Heart left ventricle (tissue), 16 donors: Measurements from ENCODE around the gene AP3S1. TPM values are rescaled to one million over a fixed set of nuclear protein-coding genes. Genes with fewer than 3 reads are reported as not detected.

Experiments
- ATAC-seq, 4 donors: fragments of 200-7000 bp; cut with Tn5 transposase; one replicate each; pipeline ENCODE4 v1.9.1; 2020 to 2022; ENCODE audit warnings: moderate library complexity in 4 of 4, mild to moderate bottlenecking in 3 of 4, moderate number of reproducible peaks in 1 of 4
- DNase-seq, 5 donors: peaks; one replicate each; pipeline ENCODE4 v3.0.0-alpha.2; 2020
- H3K27ac ChIP-seq, 12 donors: fragments of 200-600 bp; sonication (generic) in 4 of 12; one replicate each; pipeline versions ENCODE4 v1.5.0 to v1.8.0; 2016 to 2022; ENCODE audit warnings: mild to moderate bottlenecking in 2 of 12
- H3K27me3 ChIP-seq, 9 donors: fragments of 200-600 bp; sonication (generic) in 2 of 9; one replicate each; pipeline versions ENCODE4 v1.5.1 to v1.8.0; 2016 to 2022; ENCODE audit warnings: mild to moderate bottlenecking in 3 of 9
- H3K36me3 ChIP-seq, 9 donors: fragments of 200-600 bp; sonication (generic) in 2 of 9; one replicate each; pipeline versions ENCODE4 v1.5.0 to v1.8.0; 2018 to 2022; ENCODE audit warnings: mild to moderate bottlenecking in 2 of 9
- H3K4me1 ChIP-seq, 12 donors: fragments of 200-600 bp; sonication (generic) in 4 of 12; one replicate each; pipeline versions ENCODE4 v1.5.0 to v1.8.0; 2016 to 2022; ENCODE audit warnings: mild to moderate bottlenecking in 3 of 12
- H3K4me3 ChIP-seq, 12 donors: fragments of 200-600 bp; sonication (generic) in 4 of 12; one replicate each; pipeline versions ENCODE4 v1.5.0 to v1.8.0; 2017 to 2022; ENCODE audit warnings: mild to moderate bottlenecking in 9 of 12, moderate library complexity in 4 of 12
- H3K9me3 ChIP-seq, 12 donors: fragments of 200-600 bp; sonication (generic) in 4 of 12; one replicate each; pipeline versions ENCODE4 v1.5.0 to v1.8.0; 2016 to 2022; ENCODE audit warnings: mild to moderate bottlenecking in 1 of 12
- POLR2A ChIP-seq, 2 donors: fragments of 450-650 bp; IDR thresholded peaks; one replicate each; pipeline ENCODE4 v1.6.1; 2017; ENCODE audit warnings: antibody characterized with exemption in 2 of 2, mild to moderate bottlenecking in 2 of 2, moderate library complexity in 2 of 2
- WGBS, 4 donors: extraction: QIAGEN DNeasy Blood & Tissue Kit in 2 of 4; methylation state at CpG; one replicate each; pipeline versions ENCODE4 v1.1.5 to v1.1.7; 2013 to 2018; 5-methylcytosine and 5-hydroxymethylcytosine counted together
- intact Hi-C, 10 donors: fragments of 100-400 bp; cut with DNase I; formaldehyde crosslinking; loops; one replicate each; pipeline versions ENCODE4 v1.11.1 to v1.14.2; 2022
- polyA plus RNA-seq, 2 donors: library from polyadenylated mRNA; stranded (reverse); fragments of 200-250 nt; gene quantifications; one replicate each; pipeline ENCODE4 v1.2.3, GENCODE V29; 2013
- total RNA-seq, 9 donors: library from RNA; depleted of rRNA in 2 of 9; stranded (reverse); fragments of >200 nt in 2 of 9; fragmentation: NEBNext Ultra II Directional in 3 of 9; extraction: Animal tissue kit (Norgen Biotek cat#: 25700) in 3 of 9; gene quantifications; one replicate each; pipeline versions ENCODE4 v1.1.0 to v1.2.4, GENCODE V29; 2016 to 2023
- TF ChIP-seq, protein P1 (sequence below), 12 donors: fragments of 200-600 bp; sonication (generic) in 4 of 12; IDR thresholded peaks; one replicate each; pipeline versions ENCODE4 v1.5.0 to v1.8.0; 2018 to 2022; ENCODE audit warnings: antibody characterized with exemption in 12 of 12, mild to moderate bottlenecking in 5 of 12
- donor health status: ischemic (EF 13 %, LVEDD 7.1; RV severe dilation, severe dysfunction).
- donor health status: healthy with polysubstance abuse.
- donor health status: DM: no; HTN: yes; CAD: no.
- donor health status: DM: no; HTN: no; CAD: no.
- donor health status: ischemic (EF 25% LVEDD 6.9; RV normal size, moderate dysfunction).
- donor health status: ischemic (EF 25% LVEDD 5.7; RV mildly dilated, moderate dysfunction).
- donor health status: healthy.
- donor health status: DM: yes; HTN: yes; CAD: no.
- donor health status: ischemic (EF 35%, LVEDD 5.7; RV mildly dilated, moderate dysfunction).
- donor health status: nonischemic (EF 11% LVEDD 7.7; RV severe dilation, severe dysfunction).
- donor health status: DM: yes; HTN: yes; CAD: no.
- donor health status: PGD.
- donor health status: ischemic (EF 29% LVEDD 5.4; RV normal size, mild dysfunction).
- donor health status: nonischemic (EF 23%, LVEDD 6.1; RV moderate dilation, normal function).

The AP3S1 gene
- total and polyA plus RNA-seq, 11 donors, result 20.3 to 56.4 (median 46.4) TPM

DNA sequence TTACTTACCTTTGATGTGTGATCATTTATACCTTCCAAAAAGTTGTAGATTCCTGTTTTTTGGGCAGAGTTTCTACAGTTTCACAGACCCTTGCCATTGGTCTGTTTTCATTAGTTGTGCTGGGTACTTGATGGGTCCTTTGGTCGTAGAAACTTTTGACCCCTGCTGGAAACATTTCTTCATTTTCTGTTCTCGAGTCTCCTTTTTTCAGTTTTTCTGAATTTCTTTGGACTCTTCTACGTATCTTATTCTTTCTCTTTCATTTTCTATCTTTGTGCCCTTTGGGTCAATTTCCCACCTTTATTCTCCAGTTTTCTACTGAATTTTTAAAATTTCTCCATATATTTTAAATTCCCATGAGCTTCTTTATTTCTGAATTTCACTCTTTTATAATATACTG lies 16.7 kb downstream of the AP3S1 start:
- ATAC-seq (no peak), DNase-seq (no peak)
- intact Hi-C loops, result no loop called here
- H3K27ac ChIP-seq, result no peak overlapping the region
- no peak overlapping the region for H3K4me3 ChIP-seq
- peaks cover 0 to 14% (median under 1%) of the 10 kb centered on the region in 12 donors for H3K9me3 ChIP-seq
- H3K4me1 ChIP-seq, result peaks cover 0 to 44% (median 26%) of the 10 kb centered on the region in 12 donors
- 87 to 92% (median 90%) methylated on average over 3 of the region's 3 CpGs for WGBS, 4 donors
- TF ChIP-seq, protein P1, sequence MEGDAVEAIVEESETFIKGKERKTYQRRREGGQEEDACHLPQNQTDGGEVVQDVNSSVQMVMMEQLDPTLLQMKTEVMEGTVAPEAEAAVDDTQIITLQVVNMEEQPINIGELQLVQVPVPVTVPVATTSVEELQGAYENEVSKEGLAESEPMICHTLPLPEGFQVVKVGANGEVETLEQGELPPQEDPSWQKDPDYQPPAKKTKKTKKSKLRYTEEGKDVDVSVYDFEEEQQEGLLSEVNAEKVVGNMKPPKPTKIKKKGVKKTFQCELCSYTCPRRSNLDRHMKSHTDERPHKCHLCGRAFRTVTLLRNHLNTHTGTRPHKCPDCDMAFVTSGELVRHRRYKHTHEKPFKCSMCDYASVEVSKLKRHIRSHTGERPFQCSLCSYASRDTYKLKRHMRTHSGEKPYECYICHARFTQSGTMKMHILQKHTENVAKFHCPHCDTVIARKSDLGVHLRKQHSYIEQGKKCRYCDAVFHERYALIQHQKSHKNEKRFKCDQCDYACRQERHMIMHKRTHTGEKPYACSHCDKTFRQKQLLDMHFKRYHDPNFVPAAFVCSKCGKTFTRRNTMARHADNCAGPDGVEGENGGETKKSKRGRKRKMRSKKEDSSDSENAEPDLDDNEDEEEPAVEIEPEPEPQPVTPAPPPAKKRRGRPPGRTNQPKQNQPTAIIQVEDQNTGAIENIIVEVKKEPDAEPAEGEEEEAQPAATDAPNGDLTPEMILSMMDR (IDR thresholded peaks at IDR 0.05), result no peak
- no peak for TF ChIP-seq POLR2A (IDR thresholded peaks at IDR 0.05)
- H3K36me3 ChIP-seq, result no peaks in the 10 kb centered on the region
- no peaks in the 10 kb centered on the region for H3K27me3 ChIP-seq

DNA sequence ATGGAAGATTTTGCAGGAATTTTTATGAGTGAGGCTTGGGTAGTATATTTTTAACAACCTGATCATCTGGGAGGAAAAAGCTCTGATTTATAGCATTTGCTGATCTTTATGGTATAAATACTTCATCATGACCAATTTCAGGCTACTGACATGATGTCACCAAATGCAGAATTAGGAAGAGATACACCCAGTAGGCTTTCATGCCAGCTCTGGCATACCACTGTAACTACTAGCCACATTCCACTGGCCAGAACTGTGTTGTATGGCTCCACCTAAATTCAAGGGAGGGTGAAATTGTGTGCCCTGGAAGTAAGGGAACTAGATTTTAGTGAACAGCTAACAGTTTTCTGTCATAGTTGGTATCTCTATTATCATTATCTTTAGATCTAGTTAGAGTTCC lies 17.6 kb downstream of the AP3S1 start:
- peaks cover 0 to 11% (median 0%) of the 10 kb centered on the region in 12 donors for H3K9me3 ChIP-seq
- H3K4me1 ChIP-seq, result peaks cover 0 to 47% (median 26%) of the 10 kb centered on the region in 12 donors
- no peak overlapping the region for H3K4me3 ChIP-seq
- no peak for ATAC-seq
- DNase-seq, result no peak
- intact Hi-C loops, result no loop called here
- H3K36me3 ChIP-seq, result no peaks in the 10 kb centered on the region
- TF ChIP-seq, protein P1 (IDR thresholded peaks at IDR 0.05), result no peak
- no peak for TF ChIP-seq POLR2A (IDR thresholded peaks at IDR 0.05)
- H3K27ac ChIP-seq, result no peak overlapping the region
- no peaks in the 10 kb centered on the region for H3K27me3 ChIP-seq

DNA sequence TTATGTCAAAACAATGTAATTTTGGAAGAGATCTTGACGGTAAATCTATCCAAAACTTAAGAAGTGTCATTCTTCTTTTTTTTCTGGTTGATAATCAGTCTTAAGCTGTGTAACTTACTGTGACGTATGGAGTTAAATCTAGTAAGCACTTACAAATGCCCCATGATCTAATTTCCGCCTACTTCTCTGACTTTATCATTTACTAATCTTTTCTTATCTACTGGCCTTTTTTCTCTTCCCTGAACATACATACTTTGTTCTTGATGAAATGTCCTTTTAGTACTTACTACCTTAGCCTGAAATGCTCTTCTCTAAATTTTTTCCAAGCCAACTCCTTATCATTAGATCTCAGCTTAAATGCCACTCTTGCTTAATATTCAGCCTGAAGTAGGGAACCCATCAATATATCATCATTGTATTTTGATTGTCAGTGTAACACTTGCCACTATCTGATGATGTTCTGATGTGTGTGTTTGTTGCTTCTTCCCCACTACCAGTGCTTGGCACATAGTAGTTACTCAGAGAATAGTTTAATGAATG lies 27.6 kb downstream of the AP3S1 start:
- 88 to 91% (median 90%) methylated on average over 3 of the region's 3 CpGs for WGBS, 4 donors
- intact Hi-C loops, result no loop called here
- DNase-seq (no peak), ATAC-seq (no peak)
- TF ChIP-seq POLR2A (IDR thresholded peaks at IDR 0.05), result no peak
- TF ChIP-seq, protein P1 (IDR thresholded peaks at IDR 0.05), result no peak
- Histone ChIP-seq H3K36me3 (peaks cover 0 to 45% (median 20%) of the 10 kb centered on the region in 9 donors), H3K4me1 (peaks cover 0 to 7% (median 0%) of the 10 kb centered on the region in 12 donors), H3K4me3 (no peak overlapping the region), H3K27ac (no peak overlapping the region), H3K27me3 (no peaks in the 10 kb centered on the region), H3K9me3 (no peaks in the 10 kb centered on the region)

DNA sequence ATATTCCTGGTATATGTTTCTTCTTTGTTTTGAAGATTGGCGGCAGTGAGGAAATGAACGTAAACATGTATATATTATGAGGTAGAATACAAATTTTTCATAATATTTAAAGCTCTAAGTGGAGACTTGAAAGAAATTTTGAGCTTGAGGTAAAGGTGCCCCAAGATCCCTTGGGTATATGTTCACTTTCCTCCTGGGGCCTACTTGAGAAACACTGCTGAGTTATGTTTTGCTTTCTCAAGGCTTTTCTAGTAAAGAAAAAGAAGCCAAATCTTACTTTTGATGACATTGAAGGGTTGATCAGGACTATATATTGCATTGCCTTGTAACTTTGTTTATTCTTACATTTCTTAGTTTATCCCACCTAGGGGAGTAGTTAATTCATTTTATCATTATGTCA lies 30.7 kb downstream of the AP3S1 start:
- H3K4me3 ChIP-seq, result no peak overlapping the region
- no peak for DNase-seq
- peaks cover 0 to 50% (median 22%) of the 10 kb centered on the region in 9 donors for H3K36me3 ChIP-seq
- H3K27ac ChIP-seq, result no peak overlapping the region
- H3K4me1 ChIP-seq, result no peaks in the 10 kb centered on the region
- TF ChIP-seq, protein P1 (IDR thresholded peaks at IDR 0.05), result no peak
- TF ChIP-seq POLR2A (IDR thresholded peaks at IDR 0.05), result no peak
- no peaks in the 10 kb centered on the region for H3K27me3 ChIP-seq
- intact Hi-C loops, result no loop called here
- ATAC-seq, result no peak
- peaks cover 0 to 3% (median 0%) of the 10 kb centered on the region in 12 donors for H3K9me3 ChIP-seq
- WGBS, 4 donors, result 95 to 98% (median 96%) methylated on average over 2 of the region's 2 CpGs
